GM12801 (cell line): ENCODE results near the gene FEM1C.

Experiments used
- TF ChIP-seq, protein P1 (sequence below): IDR thresholded peaks from one replicate; pipeline ENCODE4 v1.5.1; 2011; ENCODE audit warnings: control low read depth; ENCODE audit not compliant: insufficient read length; ENCODE audit errors: extremely low read depth

The FEM1C gene

DNA sequence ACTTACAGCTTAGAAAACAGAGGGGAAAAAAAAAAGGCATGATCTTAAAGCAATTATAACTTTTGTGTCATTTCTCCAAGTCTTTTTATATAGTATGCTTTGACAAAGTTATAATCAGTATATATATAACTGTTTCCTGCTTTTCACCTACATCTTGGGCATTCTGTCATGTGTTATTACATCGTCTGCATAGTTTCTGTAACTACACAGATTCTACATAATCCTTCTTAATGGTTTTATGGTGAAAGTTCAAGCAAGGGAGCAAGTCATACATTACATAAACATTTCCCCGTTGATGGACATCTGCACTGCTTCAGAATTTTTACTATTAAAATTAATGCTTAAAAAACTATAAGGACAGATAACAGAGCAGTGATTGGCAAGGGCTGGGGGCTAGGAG, 12.1 kb downstream of the FEM1C start:
- TF ChIP-seq, protein P1, sequence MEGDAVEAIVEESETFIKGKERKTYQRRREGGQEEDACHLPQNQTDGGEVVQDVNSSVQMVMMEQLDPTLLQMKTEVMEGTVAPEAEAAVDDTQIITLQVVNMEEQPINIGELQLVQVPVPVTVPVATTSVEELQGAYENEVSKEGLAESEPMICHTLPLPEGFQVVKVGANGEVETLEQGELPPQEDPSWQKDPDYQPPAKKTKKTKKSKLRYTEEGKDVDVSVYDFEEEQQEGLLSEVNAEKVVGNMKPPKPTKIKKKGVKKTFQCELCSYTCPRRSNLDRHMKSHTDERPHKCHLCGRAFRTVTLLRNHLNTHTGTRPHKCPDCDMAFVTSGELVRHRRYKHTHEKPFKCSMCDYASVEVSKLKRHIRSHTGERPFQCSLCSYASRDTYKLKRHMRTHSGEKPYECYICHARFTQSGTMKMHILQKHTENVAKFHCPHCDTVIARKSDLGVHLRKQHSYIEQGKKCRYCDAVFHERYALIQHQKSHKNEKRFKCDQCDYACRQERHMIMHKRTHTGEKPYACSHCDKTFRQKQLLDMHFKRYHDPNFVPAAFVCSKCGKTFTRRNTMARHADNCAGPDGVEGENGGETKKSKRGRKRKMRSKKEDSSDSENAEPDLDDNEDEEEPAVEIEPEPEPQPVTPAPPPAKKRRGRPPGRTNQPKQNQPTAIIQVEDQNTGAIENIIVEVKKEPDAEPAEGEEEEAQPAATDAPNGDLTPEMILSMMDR: no peak

DNA sequence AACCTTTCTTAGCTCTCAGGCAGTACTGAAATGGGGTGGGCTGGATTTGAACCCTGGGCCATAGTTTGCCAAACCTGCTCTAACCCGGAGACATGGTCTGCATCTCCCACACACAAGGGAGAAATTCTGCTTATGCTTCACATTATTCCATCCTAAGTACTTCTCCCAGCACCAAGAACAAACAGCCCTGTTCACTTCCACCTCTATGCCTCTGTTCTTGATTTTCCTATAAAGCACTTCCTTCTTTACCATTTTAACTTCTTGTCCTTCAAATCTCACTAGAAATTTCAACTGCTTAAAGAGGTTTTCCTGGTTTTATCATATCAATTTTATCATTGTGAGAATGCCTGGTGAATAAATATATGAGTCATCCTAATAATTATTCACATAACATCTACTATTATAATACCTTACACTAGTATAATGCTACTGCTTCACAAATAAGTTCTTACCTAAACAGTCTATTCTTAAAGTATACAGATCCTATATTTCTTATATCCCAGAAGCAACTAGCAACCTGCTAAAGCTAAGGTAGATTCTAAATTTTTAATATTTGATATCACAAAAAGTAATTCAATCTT, 12.7 kb downstream of the FEM1C start:
- TF ChIP-seq, protein P1: no peak

DNA sequence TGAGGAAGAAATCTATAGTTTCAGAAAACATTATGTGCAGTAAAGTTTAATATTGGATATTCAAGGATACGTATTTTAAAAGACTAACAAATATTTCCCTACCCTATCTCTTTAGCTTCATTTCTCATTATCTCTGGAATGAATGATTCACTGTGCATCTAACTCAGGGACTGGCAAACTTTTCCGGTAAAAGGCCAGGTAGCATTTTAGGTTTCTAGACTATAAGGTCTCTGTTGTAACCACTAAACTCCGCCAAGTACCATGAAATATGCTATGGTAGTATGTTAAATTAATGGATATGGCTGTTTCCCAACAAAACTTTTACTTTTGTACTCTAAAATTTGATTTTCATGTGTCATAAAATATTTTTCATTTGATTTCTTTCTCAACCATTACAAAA, 13.2 kb downstream of the FEM1C start:
- TF ChIP-seq, protein P1: no peak

DNA sequence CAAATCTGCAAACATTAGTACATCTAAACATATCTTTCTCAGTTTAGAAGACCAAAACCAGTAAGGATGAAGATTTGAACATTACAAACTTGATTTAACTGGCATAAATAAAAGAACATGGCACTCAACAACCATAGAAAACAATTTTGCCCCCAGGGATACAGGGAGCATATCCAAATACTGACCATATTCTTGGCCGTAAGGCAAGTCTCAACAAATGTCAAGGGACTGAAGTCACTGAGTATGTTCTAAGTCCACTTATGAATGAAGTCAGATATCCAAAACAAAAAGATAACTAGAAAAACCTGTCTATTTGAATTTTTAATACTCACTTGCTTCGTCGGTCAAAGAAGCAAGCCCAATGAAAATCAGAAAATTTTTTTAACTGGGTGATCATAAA, 14.1 kb downstream of the FEM1C start:
- TF ChIP-seq, protein P1: no peak

DNA sequence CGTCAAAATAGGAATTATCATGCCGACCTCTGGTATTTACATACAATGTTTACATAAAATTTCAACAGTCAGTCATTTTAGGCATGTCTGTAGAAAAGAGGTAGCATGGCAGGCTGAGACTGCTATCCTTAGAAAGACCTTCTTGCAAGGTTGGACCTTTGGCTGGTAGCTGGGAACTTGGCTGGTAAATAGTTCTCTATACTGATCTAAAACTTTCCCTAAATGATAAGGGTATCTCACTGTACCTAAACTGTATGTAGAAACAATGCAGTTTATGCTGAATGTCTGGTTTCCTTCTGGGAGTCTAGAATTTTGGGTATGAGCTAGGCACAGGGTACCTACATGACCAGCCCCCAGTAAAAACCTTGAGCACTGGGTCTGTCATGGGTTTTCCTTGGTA, 18.0 kb downstream of the FEM1C start:
- TF ChIP-seq, protein P1: no peak

DNA sequence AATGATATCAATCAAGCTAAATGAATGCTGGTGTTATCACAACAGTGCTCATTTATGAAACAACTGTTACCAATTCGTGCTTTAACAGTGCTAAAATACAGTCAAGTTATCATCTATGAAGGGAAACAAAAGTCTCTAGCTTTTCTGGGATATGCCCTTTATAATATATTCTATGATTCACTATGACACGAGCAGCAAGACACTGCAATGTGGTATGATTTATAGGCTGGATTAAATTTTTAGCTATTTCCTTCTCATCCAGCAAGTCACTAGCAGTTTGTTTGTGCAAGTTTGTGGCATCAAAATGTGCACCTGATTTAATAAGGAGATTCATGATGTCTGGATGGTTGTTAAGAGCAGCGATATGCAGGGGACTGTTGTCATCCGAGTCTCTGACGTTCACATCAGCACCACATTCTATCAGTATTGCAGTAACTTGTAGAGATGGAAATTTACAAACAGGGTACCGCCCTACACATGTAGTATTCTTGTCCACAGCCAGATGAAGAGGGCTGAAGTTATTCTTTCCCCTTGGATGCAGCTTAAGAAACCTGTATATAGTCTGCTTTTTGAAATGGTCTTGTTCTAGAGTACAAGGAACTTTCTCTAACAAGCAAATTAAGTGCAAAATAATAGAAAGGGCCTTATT, 20.3 kb downstream of the FEM1C start:
- TF ChIP-seq, protein P1: no peak

DNA sequence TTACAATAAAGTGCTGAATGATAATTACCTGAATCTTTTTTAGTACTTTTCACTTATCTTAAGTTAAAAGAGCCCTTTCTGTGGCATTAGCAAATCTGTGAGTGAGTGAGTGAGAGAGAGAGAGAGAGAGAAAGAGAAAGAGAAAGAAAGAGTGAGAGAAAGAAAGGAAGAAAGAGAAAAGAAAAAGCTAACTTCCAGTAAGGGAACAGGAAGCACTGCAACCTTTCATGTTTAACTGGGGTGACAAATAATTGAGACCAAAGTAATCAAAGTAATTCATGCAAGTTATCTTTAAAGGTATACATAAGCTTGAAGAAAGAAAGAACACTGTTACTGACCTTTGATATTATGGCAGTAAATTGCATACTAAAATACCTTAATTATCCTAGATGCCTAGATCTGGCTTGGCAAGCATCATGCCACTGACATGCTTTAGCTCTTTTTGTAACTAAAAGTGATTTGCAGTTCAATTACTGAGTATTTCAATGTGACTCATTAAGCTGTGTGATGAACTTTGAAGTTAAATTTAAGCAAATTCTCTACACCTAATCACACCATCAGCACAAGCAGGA, 21.7 kb downstream of the FEM1C start:
- TF ChIP-seq, protein P1: no peak
